Activated T-cell treated with anti-CD3 and anti-CD28 coated beads, Interleukin-2, amount 50 U/mL, for 72 hours (primary cell): ENCODE measurements around the gene RNF19B. TPM values are rescaled to one million over a fixed set of nuclear protein-coding genes. Genes with fewer than 3 reads are reported as not detected.

Experiments
- ATAC-seq, 2 donors: fragments of 150-1000 bp; cut with Tn5 transposase; replicated peaks in 1 of 2; 2 replicates each; pipeline ENCODE4 v1.10.0; 2021; ENCODE audit warnings: moderate library complexity in 2 of 2, mild to moderate bottlenecking in 1 of 2
- DNase-seq, 2 donors: peaks; one replicate each; pipeline ENCODE4 v3.0.0; 2021 to 2022; ENCODE audit warnings: mixed read lengths in 1 of 2
- H3K27ac Mint-ChIP-seq: one replicate; pipeline ENCODE4 v1.8.0; 2022; ENCODE audit warnings: mild to moderate bottlenecking, moderate library complexity, mixed read lengths
- H3K27me3 Mint-ChIP-seq: one replicate; pipeline ENCODE4 v1.8.0; 2022; ENCODE audit warnings: low read depth, mixed read lengths
- H3K36me3 Mint-ChIP-seq, 2 donors: one replicate each; pipeline ENCODE4 v1.8.0; 2022; ENCODE audit warnings: mixed read lengths in 2 of 2, mild to moderate bottlenecking in 1 of 2; ENCODE audit not compliant: insufficient read depth in 2 of 2
- H3K4me1 Mint-ChIP-seq: one replicate; pipeline ENCODE4 v1.8.0; 2022; ENCODE audit warnings: low read depth, mixed read lengths
- H3K4me3 Mint-ChIP-seq, 2 donors: one replicate each; pipeline ENCODE4 v1.8.0; 2022; ENCODE audit warnings: mild to moderate bottlenecking in 2 of 2, mixed read lengths in 2 of 2, moderate library complexity in 2 of 2
- H3K9me3 Mint-ChIP-seq, 2 donors: one replicate each; pipeline ENCODE4 v1.8.0; 2022; ENCODE audit warnings: mixed read lengths in 2 of 2
- total RNA-seq, 2 donors: library from RNA; stranded (reverse); gene quantifications; one replicate each; pipeline ENCODE4 v1.2.3, GENCODE V29; 2022

The RNF19B gene
- total RNA-seq, result 100 to 1,000 TPM in 1 of 2 donors, 10 to 100 TPM in 1; 99.9 to 148 TPM

GRCh38 chr1:32964461-32965250 lies at the start of gene RNF19B:
Gene RNF19B (minus strand): TSS chr1:32964809. CDS start chr1:32964685, 124 bp downstream.
- H3K4me3 Mint-ChIP-seq, result peak within 1 kb of the TSS; percentile 93 to 95
- H3K4me1 Mint-ChIP-seq, result peaks cover 59% of the 10 kb centered on the region
- DNase-seq (peak; percentile 97), ATAC-seq (peak; percentile 91 to 94)
- peak within 1 kb of the TSS; percentile 96 for H3K27ac Mint-ChIP-seq
- no peaks in the 10 kb centered on the region for H3K27me3 Mint-ChIP-seq
- H3K36me3 Mint-ChIP-seq, result peaks cover 15% of the 10 kb centered on the region in 2 donors
- H3K9me3 Mint-ChIP-seq, result peaks cover 4 to 5% of the 10 kb centered on the region in 2 donors

GRCh38 chr1:33013791-33014190 lies 49.2 kb upstream of the RNF19B start:
- H3K9me3 Mint-ChIP-seq, result no peaks in the 10 kb centered on the region
- H3K27me3 Mint-ChIP-seq, result no peaks in the 10 kb centered on the region
- H3K4me3 Mint-ChIP-seq, result no peak overlapping the region
- H3K36me3 Mint-ChIP-seq, result peaks cover 11 to 35% of the 10 kb centered on the region in 2 donors
- peaks cover 11% of the 10 kb centered on the region for H3K4me1 Mint-ChIP-seq
- no peak overlapping the region for H3K27ac Mint-ChIP-seq
- no peak for DNase-seq
- ATAC-seq, result no peak

DNA sequence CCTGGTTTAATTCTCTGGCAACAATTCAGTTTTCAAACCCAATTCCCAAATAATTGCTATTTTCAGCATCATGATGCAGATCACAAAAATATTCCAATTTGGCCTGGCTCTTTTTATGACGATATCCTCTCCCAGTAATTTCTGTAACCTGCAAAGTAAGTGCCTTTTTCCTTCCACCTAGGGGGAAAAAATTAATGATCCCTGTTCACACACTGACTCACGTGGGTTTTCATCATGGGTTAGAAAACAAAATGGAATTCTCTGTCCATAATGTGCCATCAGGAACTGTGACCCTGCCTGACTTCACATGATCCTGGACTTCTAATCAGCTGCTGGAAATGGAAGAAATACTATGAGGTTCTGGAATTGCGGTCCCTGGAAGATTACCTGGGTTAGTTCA lies 47.6 kb upstream of the RNF19B start:
- Mint-ChIP-seq H3K36me3 (peaks cover 11 to 28% of the 10 kb centered on the region in 2 donors), H3K27me3 (no peaks in the 10 kb centered on the region)

GRCh38 chr1:33010932-33011731 lies 46.5 kb upstream of the RNF19B start:
- Mint-ChIP-seq H3K27me3 (no peaks in the 10 kb centered on the region), H3K36me3 (peaks cover 11 to 26% of the 10 kb centered on the region in 2 donors), H3K9me3 (no peaks in the 10 kb centered on the region), H3K4me3 (no peak overlapping the region), H3K27ac (peak overlapping the region; percentile 10), H3K4me1 (peaks cover 13% of the 10 kb centered on the region)
- DNase-seq (no peak), ATAC-seq (no peak)

More for the DNA sequence above, 47.6 kb upstream of the RNF19B start:
- peaks cover 3% of the 10 kb centered on the region for H3K4me1 Mint-ChIP-seq
- DNase-seq (no peak), ATAC-seq (no peak)
- peak overlapping the region; percentile 10 for H3K27ac Mint-ChIP-seq
- H3K9me3 Mint-ChIP-seq, result no peaks in the 10 kb centered on the region
- H3K4me3 Mint-ChIP-seq, result no peak overlapping the region

- H3K27ac Mint-ChIP-seq, result no peak overlapping the region
- no peaks in the 10 kb centered on the region for H3K9me3 Mint-ChIP-seq
- peaks cover 12 to 26% of the 10 kb centered on the region in 2 donors for H3K36me3 Mint-ChIP-seq
- no peak overlapping the region for H3K4me3 Mint-ChIP-seq
- no peaks in the 10 kb centered on the region for H3K27me3 Mint-ChIP-seq
- DNase-seq, result no peak
- H3K4me1 Mint-ChIP-seq, result peaks cover 29% of the 10 kb centered on the region
- ATAC-seq, result no peak
Observed at GRCh38 chr1:33009561-33009960, 45.0 kb upstream of the RNF19B start.

DNA sequence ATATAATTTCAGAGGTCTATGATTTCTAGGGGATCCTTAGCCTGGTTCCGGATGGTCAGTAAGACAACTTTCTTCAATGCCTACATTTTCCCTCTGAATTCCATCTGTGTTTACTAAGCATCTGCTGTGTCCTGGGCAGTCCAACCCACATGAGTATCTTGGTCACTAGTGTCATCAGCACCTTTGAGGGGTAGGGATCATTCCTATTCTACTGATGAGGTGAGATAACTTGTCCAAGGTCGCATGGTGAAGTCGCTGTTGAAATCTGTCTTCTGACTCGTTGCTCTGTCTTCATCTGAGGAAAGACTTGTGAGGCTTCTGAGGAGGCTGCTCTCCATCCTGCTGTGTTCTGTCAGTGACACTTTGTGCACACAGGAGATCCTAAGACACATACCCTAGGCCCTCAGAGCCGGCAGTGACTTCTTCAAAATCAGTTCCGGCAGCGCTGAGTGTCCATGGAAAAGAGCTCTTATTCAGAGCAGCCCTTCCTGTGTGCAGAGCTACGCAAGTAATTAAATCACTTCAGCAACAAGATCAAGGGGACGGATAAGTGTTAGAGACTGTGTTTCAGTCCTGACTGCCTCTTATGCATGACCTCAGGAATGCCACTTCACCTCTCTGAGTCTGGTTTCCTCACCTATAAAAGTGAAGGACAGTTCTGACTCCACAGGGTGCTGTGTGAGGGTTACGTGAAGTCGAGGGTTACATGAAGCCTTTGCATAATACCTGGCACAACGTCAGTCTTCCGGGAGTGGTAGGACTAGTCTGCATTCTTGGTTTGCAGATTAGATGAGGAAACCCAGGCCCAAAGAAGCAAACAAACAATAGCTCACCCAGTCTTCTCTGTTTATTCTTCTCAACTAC lies 43.7 kb upstream of the RNF19B start:
- Mint-ChIP-seq H3K27me3 (no peaks in the 10 kb centered on the region), H3K27ac (peak overlapping the region; percentile 13), H3K4me3 (no peak overlapping the region), H3K9me3 (no peaks in the 10 kb centered on the region), H3K4me1 (peaks cover 37% of the 10 kb centered on the region), H3K36me3 (peaks cover 13 to 20% of the 10 kb centered on the region in 2 donors)
- ATAC-seq, result no peak
- DNase-seq, result no peak

- peak; percentile 45 for ATAC-seq
- Mint-ChIP-seq H3K9me3 (no peaks in the 10 kb centered on the region), H3K36me3 (peaks cover 10 to 18% of the 10 kb centered on the region in 2 donors), H3K4me1 (peaks cover 45% of the 10 kb centered on the region), H3K4me3 (no peak overlapping the region), H3K27me3 (no peaks in the 10 kb centered on the region), H3K27ac (no peak overlapping the region)
- DNase-seq, result no peak
Observed at GRCh38 chr1:33007190-33008050, 42.8 kb upstream of the RNF19B start.

DNA sequence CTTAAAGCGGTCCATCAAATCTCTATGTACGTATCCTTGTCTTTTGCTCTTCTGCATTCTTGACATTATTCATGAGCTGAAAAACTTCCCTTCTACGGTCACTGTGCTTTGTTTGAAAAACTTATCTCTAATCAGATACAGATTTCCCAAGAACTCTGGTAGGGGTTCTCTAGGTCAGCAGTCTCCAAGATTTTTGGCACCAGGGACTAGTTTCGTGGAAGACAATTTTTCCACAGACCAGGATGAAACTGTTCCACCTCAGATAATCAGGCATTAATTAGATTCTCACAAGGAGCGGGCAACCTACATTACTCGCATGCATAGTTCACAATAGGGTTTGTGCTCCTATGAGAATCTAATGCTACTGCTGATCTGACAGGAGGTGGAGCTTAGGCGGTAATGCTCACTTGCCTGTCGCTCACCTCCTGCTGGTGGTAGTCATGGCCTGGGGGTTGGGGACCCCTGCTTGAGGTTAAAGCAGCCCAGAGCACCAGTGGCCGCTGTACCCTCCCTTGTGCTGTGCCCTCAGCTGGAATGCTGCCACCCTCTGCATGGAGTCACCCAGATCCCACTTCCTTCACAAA lies 41.3 kb upstream of the RNF19B start:
- no peak for ATAC-seq
- Mint-ChIP-seq H3K27ac (peak overlapping the region; percentile 85), H3K4me1 (peaks cover 54% of the 10 kb centered on the region), H3K4me3 (peak overlapping the region in 1 of 2 donors; percentile 39), H3K9me3 (no peaks in the 10 kb centered on the region), H3K27me3 (no peaks in the 10 kb centered on the region), H3K36me3 (peaks cover 6 to 8% of the 10 kb centered on the region in 2 donors)
- DNase-seq, result no peak

DNA sequence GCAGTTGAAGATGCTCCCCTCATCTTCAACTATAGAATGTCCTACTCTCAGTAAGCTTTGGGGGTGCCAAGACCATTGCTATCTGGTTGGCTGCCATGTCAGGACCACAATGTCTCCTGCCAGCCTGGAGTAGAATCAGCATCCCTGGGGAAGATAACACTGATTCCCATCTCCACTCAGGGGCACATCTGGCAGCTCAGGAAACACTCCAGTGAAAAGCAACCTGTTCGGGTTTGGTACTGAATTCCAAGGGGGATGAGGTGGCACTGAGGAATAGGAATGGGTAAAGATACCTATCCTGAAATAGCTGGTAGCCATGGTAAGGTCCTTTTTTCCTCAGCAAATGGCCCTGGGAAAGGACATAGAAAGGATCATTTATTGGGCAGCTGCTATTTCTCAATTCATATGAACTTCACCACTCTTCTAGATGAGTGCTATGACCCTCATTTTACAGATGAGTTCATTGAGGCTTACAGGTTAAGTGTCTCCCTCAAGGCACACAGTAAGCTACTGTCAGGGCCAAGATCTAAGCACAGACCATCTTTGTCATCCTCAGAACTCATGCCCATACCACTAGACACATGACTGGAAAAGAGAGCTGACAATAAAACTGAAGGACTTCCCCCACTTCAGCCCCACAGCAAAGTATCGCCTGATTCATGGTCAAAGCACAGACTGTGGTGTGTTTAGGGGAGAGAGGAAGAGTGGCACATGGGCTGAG lies 40.7 kb upstream of the RNF19B start:
- Mint-ChIP-seq H3K27me3 (no peaks in the 10 kb centered on the region), H3K9me3 (no peaks in the 10 kb centered on the region), H3K4me3 (peak overlapping the region in 1 of 2 donors; percentile 39), H3K4me1 (peaks cover 60% of the 10 kb centered on the region), H3K27ac (peak overlapping the region; percentile 85), H3K36me3 (peaks cover 6 to 8% of the 10 kb centered on the region in 2 donors)
- ATAC-seq (peak; percentile 73 to 76), DNase-seq (no peak)

GRCh38 chr1:33004613-33005012 lies 40.0 kb upstream of the RNF19B start:
- peaks cover 4 to 6% of the 10 kb centered on the region in 2 donors for H3K36me3 Mint-ChIP-seq
- H3K27me3 Mint-ChIP-seq, result no peaks in the 10 kb centered on the region
- peak overlapping the region in 1 of 2 donors; percentile 31 for H3K4me3 Mint-ChIP-seq
- peak; percentile 66 to 81 for ATAC-seq
- H3K27ac Mint-ChIP-seq, result peak overlapping the region; percentile 85
- no peaks in the 10 kb centered on the region for H3K9me3 Mint-ChIP-seq
- peaks cover 60% of the 10 kb centered on the region for H3K4me1 Mint-ChIP-seq
- DNase-seq, result no peak

GRCh38 chr1:33003657-33004056 lies 39.0 kb upstream of the RNF19B start:
- Mint-ChIP-seq H3K36me3 (peaks cover 4% of the 10 kb centered on the region in 2 donors), H3K27me3 (no peaks in the 10 kb centered on the region), H3K9me3 (no peaks in the 10 kb centered on the region), H3K27ac (no peak overlapping the region), H3K4me1 (peaks cover 60% of the 10 kb centered on the region), H3K4me3 (no peak overlapping the region)
- ATAC-seq, result no peak
- no peak for DNase-seq
